Upper lobe of left lung (tissue), 6 donors: ENCODE results near the gene BANP. TPM values are rescaled to one million over a fixed set of nuclear protein-coding genes. Genes with fewer than 3 reads are reported as not detected.
"Not testable (repeated sequence)": the region's sequence is repeated elsewhere in the genome, so short reads cannot be mapped to it uniquely, and the experiment has no call there.

Experiments used
- ATAC-seq, 2 donors: fragments of 200-7000 bp; cut with Tn5 transposase; one replicate each; pipeline ENCODE4 v1.9.1; 2022; ENCODE audit warnings: mild to moderate bottlenecking in 2 of 2, moderate library complexity in 2 of 2; ENCODE audit not compliant: low FRiP score in 2 of 2
- DNase-seq, 2 donors: peaks; one replicate each; pipeline ENCODE4 v3.0.0-alpha.2; 2019 to 2020
- H3K27ac ChIP-seq, 4 donors: fragments of 200-600 bp; sonication (generic); one replicate each; pipeline ENCODE4 v1.5.1; 2016 to 2019
- H3K27me3 ChIP-seq, 4 donors: fragments of 200-600 bp; sonication (generic); one replicate each; pipeline ENCODE4 v1.5.1; 2017 to 2019
- H3K36me3 ChIP-seq, 4 donors: fragments of 200-600 bp; sonication (generic); one replicate each; pipeline ENCODE4 v1.5.1; 2016 to 2019
- H3K4me1 ChIP-seq, 4 donors: fragments of 200-600 bp; sonication (generic); one replicate each; pipeline ENCODE4 v1.5.1; 2018 to 2019
- H3K4me3 ChIP-seq, 4 donors: fragments of 200-600 bp; sonication (generic); one replicate each; pipeline ENCODE4 v1.5.1; 2017 to 2019; ENCODE audit warnings: mild to moderate bottlenecking in 2 of 4, moderate library complexity in 1 of 4
- H3K9me3 ChIP-seq, 4 donors: fragments of 200-600 bp; sonication (generic); one replicate each; pipeline ENCODE4 v1.5.1; 2018 to 2019
- CTCF ChIP-seq, 6 experiments: fragments of 450-650 bp in 4 of 6; fragments of 200-600 bp in 2 of 6; sonication (generic) in 2 of 6; IDR thresholded peaks; one replicate each; pipeline ENCODE4 v1.5.1; 2016 to 2019; ENCODE audit warnings: antibody characterized with exemption in 6 of 6
- EP300 ChIP-seq, 4 donors: sonication (generic); formaldehyde crosslinking; IDR thresholded peaks; one replicate each; pipeline ENCODE4 v1.5.1; 2017; ENCODE audit warnings: antibody characterized with exemption in 4 of 4, control low read depth in 2 of 4
- POLR2A ChIP-seq, 4 donors: fragments of 450-650 bp; IDR thresholded peaks; one replicate each; pipeline ENCODE4 v1.5.1; 2016 to 2017; ENCODE audit warnings: antibody characterized with exemption in 4 of 4, mild to moderate bottlenecking in 2 of 4
- POLR2AphosphoS5 ChIP-seq, 2 donors: sonication (generic); formaldehyde crosslinking; IDR thresholded peaks; one replicate each; pipeline ENCODE4 v1.5.1; 2017; ENCODE audit warnings: antibody characterized with exemption in 2 of 2
- WGBS, 2 donors: methylation state at CpG; one replicate each; pipeline ENCODE4 v1.1.5; 2017 to 2018; 5-methylcytosine and 5-hydroxymethylcytosine counted together
- total RNA-seq, 6 donors: library from RNA; depleted of rRNA in 4 of 6; stranded (reverse); fragments of >200 nt in 4 of 6; gene quantifications; one replicate each; pipeline versions ENCODE4 v1.1.0 to v1.2.1, GENCODE V29; 2016 to 2021
- donor health status: DM: no; HTN: no; CAD: no; lungs with moderate emphysema.
- donor health status: DM: no; HTN: yes; CAD: no; lungs with severe emphysema.

BANP gene
- total RNA-seq, 6 donors from 2014 or later: 15.2 to 47.1 (median 24.4) TPM

GRCh38 chr16:87984632-87985267 lies 33.5 kb downstream of the BANP start:
- Histone ChIP-seq H3K4me3 (no peak overlapping the region), H3K4me1 (no peaks in the 10 kb centered on the region), H3K27me3 (no peaks in the 10 kb centered on the region), H3K36me3 (peaks cover 0 to 51% (median 19%) of the 10 kb centered on the region in 4 donors), H3K9me3 (no peaks in the 10 kb centered on the region), H3K27ac (no peak overlapping the region)
- TF ChIP-seq POLR2A (IDR thresholded peaks at IDR 0.05) (no peak), EP300 (IDR thresholded peaks at IDR 0.05) (no peak), CTCF (IDR thresholded peaks at IDR 0.05) (no peak), POLR2AphosphoS5 (IDR thresholded peaks at IDR 0.05) (no peak)
- ATAC-seq (no peak), DNase-seq (peak in 1 of 2 donors; percentile 71)
- 93 to 98% methylated on average over 26 to 28 of the region's 28 CpGs for WGBS, 2 donors

DNA sequence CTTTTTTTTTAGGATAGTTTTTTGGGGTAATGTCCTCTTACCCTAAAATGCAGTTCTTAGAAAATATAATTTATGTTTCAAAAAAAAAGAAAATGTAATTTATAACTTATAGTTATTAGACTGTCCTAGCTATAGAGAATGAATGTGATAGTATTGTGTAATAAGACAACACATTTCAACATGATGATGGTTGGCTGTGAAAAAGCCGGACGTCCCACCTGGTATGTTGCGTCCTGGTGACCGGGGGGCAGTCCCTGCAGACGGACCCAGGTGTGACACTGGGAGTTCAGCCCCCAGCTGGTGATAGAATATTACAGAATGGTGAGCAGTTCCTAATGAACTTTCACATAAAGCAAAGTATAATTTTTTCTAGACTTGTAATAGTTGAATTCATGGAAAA lies 34.3 kb downstream of the BANP start:
- not testable (repeated sequence) for H3K27me3 ChIP-seq, H3K4me3 ChIP-seq, ATAC-seq, H3K27ac ChIP-seq, DNase-seq, H3K4me1 ChIP-seq, H3K9me3 ChIP-seq
- H3K36me3 ChIP-seq: peaks cover 0 to 51% (median 19%) of the 10 kb centered on the region in 4 donors
- 82 to 83% methylated on average over 5 of the region's 5 CpGs for WGBS, 2 donors

GRCh38 chr16:87986361-87986849 lies 35.2 kb downstream of the BANP start:
- H3K36me3 ChIP-seq: peaks cover 0 to 46% (median 15%) of the 10 kb centered on the region in 4 donors
- H3K4me1 ChIP-seq, H3K27me3 ChIP-seq, H3K9me3 ChIP-seq, ATAC-seq, DNase-seq, H3K4me3 ChIP-seq, H3K27ac ChIP-seq: not testable (repeated sequence)
- 79 to 86% methylated on average over 5 of the region's 5 CpGs for WGBS, 2 donors

- not testable (repeated sequence) for H3K4me3 ChIP-seq, ATAC-seq, H3K4me1 ChIP-seq, H3K9me3 ChIP-seq, H3K27me3 ChIP-seq, H3K27ac ChIP-seq, DNase-seq
- WGBS, 2 donors: 90 to 94% methylated on average over 6 to 8 of the region's 9 CpGs
- peaks cover 0 to 32% (median 11%) of the 10 kb centered on the region in 4 donors for H3K36me3 ChIP-seq
Observed at GRCh38 chr16:87988596-87988995, 37.4 kb downstream of the BANP start.

DNA sequence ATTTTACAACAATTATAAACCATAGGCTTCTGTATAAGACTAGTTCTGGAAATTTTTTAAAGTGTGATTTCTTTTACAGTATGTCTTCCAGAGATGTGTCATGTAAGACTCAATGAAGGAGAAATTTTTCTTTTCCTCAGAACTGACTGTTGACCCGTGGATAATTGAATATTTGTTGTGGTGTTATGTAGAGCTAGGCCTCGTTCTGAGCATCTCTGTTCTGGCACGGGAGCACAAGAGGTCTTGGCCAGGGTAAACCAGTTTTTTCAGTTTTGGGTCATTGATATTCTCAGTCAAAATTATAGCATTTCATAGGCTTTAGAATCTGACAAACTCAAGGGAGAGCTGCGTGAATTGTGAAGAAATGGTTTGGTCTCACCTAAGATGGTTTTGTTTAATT lies 39.0 kb downstream of the BANP start:
- H3K27me3 ChIP-seq, H3K9me3 ChIP-seq, H3K4me1 ChIP-seq, ATAC-seq, DNase-seq, H3K27ac ChIP-seq, H3K4me3 ChIP-seq: not testable (repeated sequence)
- 83% methylated on average over 4 of the region's 4 CpGs for WGBS, 2 donors
- peaks cover 0 to 26% (median 5%) of the 10 kb centered on the region in 4 donors for H3K36me3 ChIP-seq

DNA sequence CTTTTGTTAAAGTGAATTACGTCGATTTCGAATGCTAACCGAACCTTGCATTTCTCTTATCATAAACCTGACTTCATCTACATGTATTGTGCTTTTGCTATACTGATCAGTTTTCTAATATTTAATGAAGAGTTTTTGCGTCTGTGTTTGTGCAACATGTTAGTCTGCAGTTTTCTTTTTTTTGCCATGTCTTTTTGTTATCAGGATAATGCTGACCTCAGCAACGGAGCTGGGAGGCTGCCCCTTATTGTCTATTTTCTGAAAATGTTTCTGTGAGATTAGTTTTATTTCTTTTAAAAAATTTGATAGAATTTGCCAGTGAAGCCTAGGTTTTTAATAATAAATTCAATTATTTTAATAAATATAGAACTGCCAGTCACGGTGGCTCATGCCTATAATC lies 40.9 kb downstream of the BANP start:
- not testable (repeated sequence) for H3K27ac ChIP-seq, ATAC-seq, H3K4me1 ChIP-seq, H3K9me3 ChIP-seq, DNase-seq, H3K27me3 ChIP-seq, H3K4me3 ChIP-seq
- WGBS, 2 donors: 96 to 97% methylated on average over 7 of the region's 7 CpGs
- peaks cover 0 to 21% (median 7%) of the 10 kb centered on the region in 4 donors for H3K36me3 ChIP-seq

- Histone ChIP-seq H3K36me3 (peaks cover 0 to 14% (median 7%) of the 10 kb centered on the region in 4 donors), H3K27me3 (no peaks in the 10 kb centered on the region), H3K4me1 (no peaks in the 10 kb centered on the region), H3K27ac (no peak overlapping the region), H3K9me3 (no peaks in the 10 kb centered on the region), H3K4me3 (no peak overlapping the region)
- DNase-seq (no peak), ATAC-seq (no peak)
- WGBS, 2 donors: 98% methylated on average over 17 of the region's 17 CpGs
- TF ChIP-seq EP300 (IDR thresholded peaks at IDR 0.05) (no peak), CTCF (IDR thresholded peaks at IDR 0.05) (no peak), POLR2A (IDR thresholded peaks at IDR 0.05) (no peak), POLR2AphosphoS5 (IDR thresholded peaks at IDR 0.05) (no peak)
Observed at GRCh38 chr16:87993901-87994300, 42.7 kb downstream of the BANP start.
